NCI-H82 treated with DMSO at 0.1 percent for 48 hours (cell line): ENCODE measurements around the gene FAIM2.

Experiments
- DNase-seq: peaks from one replicate; lab custom pipeline; 2025; ENCODE audit not compliant: unreplicated experiment; lab: John Stamatoyannopoulos, UW

The FAIM2 gene

GRCh38 chr12:49897276-49897675, 6.4 kb downstream of the FAIM2 start:
- no peak for DNase-seq

- no peak for DNase-seq
Measured at GRCh38 chr12:49895773-49896172, 7.9 kb downstream of the FAIM2 start.

- no peak for DNase-seq
Measured at GRCh38 chr12:49894751-49895148, 8.9 kb downstream of the FAIM2 start.

- no peak for DNase-seq
Measured at GRCh38 chr12:49893753-49894750, 9.6 kb downstream of the FAIM2 start.

- no peak for DNase-seq
Measured at GRCh38 chr12:49892732-49893317, 10.9 kb downstream of the FAIM2 start.

GRCh38 chr12:49892084-49892731, 11.5 kb downstream of the FAIM2 start:
- DNase-seq = no peak

GRCh38 chr12:49891476-49891875, 12.2 kb downstream of the FAIM2 start:
- no peak for DNase-seq

- DNase-seq = no peak
Measured at GRCh38 chr12:49891012-49891411, 12.7 kb downstream of the FAIM2 start.

- no peak for DNase-seq
Measured at GRCh38 chr12:49890096-49890461, 13.6 kb downstream of the FAIM2 start.

- DNase-seq = peak; percentile 58
Measured at GRCh38 chr12:49889361-49890095, 14.2 kb downstream of the FAIM2 start.

- DNase-seq = no peak
Measured at GRCh38 chr12:49888461-49889151, 15.1 kb downstream of the FAIM2 start.

GRCh38 chr12:49887536-49888401, 15.9 kb downstream of the FAIM2 start:
- no peak for DNase-seq

GRCh38 chr12:49887091-49887490, 16.6 kb downstream of the FAIM2 start:
- no peak for DNase-seq

- DNase-seq = no peak
Measured at GRCh38 chr12:49885663-49886461, 17.8 kb downstream of the FAIM2 start.

GRCh38 chr12:49885118-49885517, 18.6 kb downstream of the FAIM2 start:
- DNase-seq = peak; percentile 26

- DNase-seq = no peak
Measured at GRCh38 chr12:49882851-49883464, 20.7 kb downstream of the FAIM2 start.

- DNase-seq = peak; percentile 92
Measured at GRCh38 chr12:49882248-49882850, 21.4 kb downstream of the FAIM2 start.
